Measurements from ENCODE around the gene TNS3. TPM values are rescaled to one million over a fixed set of nuclear protein-coding genes. Genes with fewer than 3 reads are reported as not detected.
"Not testable (repeated sequence)": the region's sequence is repeated elsewhere in the genome, so short reads cannot be mapped to it uniquely, and the experiment has no call there.

TNS3 gene
- total RNA-seq, 1 donor from 2014 or later = 89.8 TPM

DNA sequence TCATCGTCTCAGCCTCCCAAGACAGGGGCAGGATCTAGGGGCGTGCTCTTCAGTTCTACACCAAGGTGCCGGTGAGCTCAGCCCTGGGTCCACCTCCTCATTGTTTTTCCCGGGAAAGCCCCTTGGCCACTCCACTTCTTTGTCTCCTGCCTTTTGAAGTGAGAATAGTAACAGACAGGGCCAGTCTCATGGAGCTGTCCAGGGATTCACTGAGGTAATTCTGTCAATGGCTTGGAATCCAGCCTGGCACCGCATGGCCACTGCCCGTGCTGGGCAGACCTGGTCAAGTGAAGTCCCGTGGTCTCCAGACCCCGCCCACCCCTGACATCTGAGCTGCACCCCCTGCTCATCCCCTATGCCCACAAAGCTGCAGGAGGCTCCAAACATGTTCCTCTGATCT, 138.9 kb downstream of the TNS3 start:
- Histone ChIP-seq H3K4me3 (no peak overlapping the region), H3K9me3 (no peaks in the 10 kb centered on the region), H3K27me3 (no peaks in the 10 kb centered on the region), H3K36me3 (peaks cover 0 to 19% of the 10 kb centered on the region in 2 donors), H3K27ac (no peak overlapping the region), H3K4me1 (peaks cover 0 to 8% of the 10 kb centered on the region in 2 donors)
- intact Hi-C loops (cut with DNase I) = no loop called here
- no peak for DNase-seq (ENCODE audit: low spot score in 2 of 2)
- TF ChIP-seq CTCF (IDR thresholded peaks at IDR 0.05) = no peak

GRCh38 chr7:47442605-47442865, 139.4 kb downstream of the TNS3 start:
- peaks cover 0 to 23% of the 10 kb centered on the region in 2 donors for H3K36me3 ChIP-seq
- H3K4me3 ChIP-seq = no peak overlapping the region
- H3K27ac ChIP-seq = no peak overlapping the region
- no peaks in the 10 kb centered on the region for H3K27me3 ChIP-seq
- H3K4me1 ChIP-seq = peaks cover 0 to 8% of the 10 kb centered on the region in 2 donors
- no peaks in the 10 kb centered on the region for H3K9me3 ChIP-seq
- DNase-seq (ENCODE audit: low spot score in 2 of 2) = no peak
- intact Hi-C loops (cut with DNase I) = no loop called here
- no peak for TF ChIP-seq CTCF (IDR thresholded peaks at IDR 0.05)

DNA sequence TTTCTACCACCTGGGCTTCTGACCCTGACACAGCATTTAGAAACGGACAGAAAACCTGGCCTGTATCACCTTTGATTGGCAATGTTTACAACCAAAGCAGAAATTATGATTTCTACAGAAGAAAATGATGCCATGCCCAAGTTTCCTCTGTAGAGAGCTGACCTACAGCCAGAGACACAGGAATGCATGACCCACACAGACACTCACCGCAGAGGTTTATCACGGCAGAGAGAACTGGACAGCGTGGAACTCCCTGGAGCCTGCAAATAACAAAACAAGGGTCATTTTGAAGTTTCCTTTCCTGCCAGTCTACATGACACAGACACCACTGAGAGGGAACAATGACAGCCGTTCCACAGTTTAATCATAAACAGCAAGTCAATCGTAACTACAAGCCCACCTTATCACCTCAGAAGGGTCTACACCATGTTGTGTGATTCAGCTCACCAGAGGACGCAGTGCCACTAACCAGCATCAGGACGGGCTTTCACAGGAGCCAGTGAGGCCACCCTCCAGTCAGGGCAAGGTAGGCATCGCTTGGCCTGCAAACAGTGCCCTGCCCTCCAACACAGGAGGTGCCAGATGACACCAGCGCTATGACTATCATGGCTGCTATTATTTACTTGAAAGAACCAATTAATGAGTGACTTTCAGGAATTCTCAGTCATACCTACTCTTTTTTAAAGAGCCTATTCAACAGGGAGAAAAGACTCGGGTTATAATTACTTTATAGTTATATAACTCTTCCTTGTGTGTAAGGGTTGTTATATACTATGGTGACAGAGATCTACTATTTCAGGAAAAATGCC, 139.9 kb downstream of the TNS3 start:
- no peak for TF ChIP-seq CTCF (IDR thresholded peaks at IDR 0.05)
- DNase-seq (ENCODE audit: low spot score in 2 of 2) = no peak
- Histone ChIP-seq H3K36me3 (peaks cover 0 to 23% of the 10 kb centered on the region in 2 donors), H3K27me3 (no peaks in the 10 kb centered on the region), H3K27ac (no peak overlapping the region), H3K9me3 (no peaks in the 10 kb centered on the region), H3K4me3 (no peak overlapping the region), H3K4me1 (peaks cover 0 to 8% of the 10 kb centered on the region in 2 donors)
- intact Hi-C loops (cut with DNase I) = no loop called here

GRCh38 chr7:47441048-47441447, 140.9 kb downstream of the TNS3 start:
- H3K27me3 ChIP-seq; H3K4me3 ChIP-seq; DNase-seq (ENCODE audit: low spot score in 2 of 2); H3K27ac ChIP-seq; H3K4me1 ChIP-seq; H3K9me3 ChIP-seq; intact Hi-C loops (cut with DNase I): not testable (repeated sequence)
- peaks cover 0 to 23% of the 10 kb centered on the region in 2 donors for H3K36me3 ChIP-seq

- no peak for DNase-seq (ENCODE audit: low spot score in 2 of 2)
- Histone ChIP-seq H3K4me3 (no peak overlapping the region), H3K4me1 (peaks cover 0 to 3% of the 10 kb centered on the region in 2 donors), H3K27me3 (no peaks in the 10 kb centered on the region), H3K9me3 (no peaks in the 10 kb centered on the region), H3K36me3 (peaks cover 0 to 23% of the 10 kb centered on the region in 2 donors), H3K27ac (peak overlapping the region in 1 of 2 donors; percentile 18)
- TF ChIP-seq CTCF (IDR thresholded peaks at IDR 0.05) = no peak
- intact Hi-C loops (cut with DNase I) = no loop called here
These were observed 141.6 kb downstream of the TNS3 start for GRCh38 chr7:47440320-47440719.

- Histone ChIP-seq H3K4me3 (no peak overlapping the region), H3K27ac (no peak overlapping the region), H3K36me3 (peaks cover 0 to 25% of the 10 kb centered on the region in 2 donors), H3K9me3 (no peaks in the 10 kb centered on the region), H3K27me3 (no peaks in the 10 kb centered on the region), H3K4me1 (peaks cover 0 to 3% of the 10 kb centered on the region in 2 donors)
- intact Hi-C loops (cut with DNase I) = loop anchor here (10.0 kb wide), 1 partner anchor 174 kb away; no protein-coding TSS in a partner anchor
- no peak for TF ChIP-seq CTCF (IDR thresholded peaks at IDR 0.05)
- DNase-seq (ENCODE audit: low spot score in 2 of 2) = no peak
These were observed 142.7 kb downstream of the TNS3 start for GRCh38 chr7:47439181-47439667.

All from ascending aorta (tissue), 2 donors.